Measurements from ENCODE around the gene AATF. TPM values are rescaled to one million over a fixed set of nuclear protein-coding genes. Genes with fewer than 3 reads are reported as not detected.

The AATF gene
- total RNA-seq, 4 donors from 2014 or later: 26.9 to 57.8 (median 35.4) TPM

DNA sequence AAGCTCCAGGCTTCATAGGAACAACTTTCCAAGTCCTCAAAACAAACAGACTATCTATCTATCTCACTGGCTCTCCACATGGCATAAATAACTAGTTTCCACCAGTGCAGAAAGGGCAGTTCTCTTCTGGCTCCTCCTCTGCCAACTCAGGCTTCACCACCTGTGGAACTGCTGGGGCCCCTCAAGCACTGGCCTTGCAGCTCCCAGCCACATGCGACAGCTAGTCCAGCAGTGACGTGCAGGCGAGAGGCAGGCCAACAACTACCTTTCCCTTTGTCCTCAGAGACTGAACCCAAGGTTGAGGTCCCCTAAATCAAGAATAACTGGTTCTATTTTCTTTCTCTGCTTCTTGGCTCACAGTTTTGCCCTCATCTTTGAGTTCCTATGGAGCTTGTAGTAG is 137.6 kb downstream of the AATF start:
- TF ChIP-seq POLR2A (IDR thresholded peaks at IDR 0.05) (no peak), CTCF (IDR thresholded peaks at IDR 0.05) (no peak)
- Histone ChIP-seq H3K9me3 (no peaks in the 10 kb centered on the region), H3K4me1 (peaks cover 0 to 5% (median 0%) of the 10 kb centered on the region in 4 donors), H3K27ac (no peak overlapping the region), H3K27me3 (no peaks in the 10 kb centered on the region), H3K36me3 (peaks cover 0 to 26% (median 0%) of the 10 kb centered on the region in 3 donors), H3K4me3 (no peak overlapping the region)
- DNase-seq: peak in 1 of 3 donors; percentile 13

GRCh38 chr17:37086948-37087347 is 138.2 kb downstream of the AATF start:
- peaks cover 0 to 26% (median 0%) of the 10 kb centered on the region in 3 donors for H3K36me3 ChIP-seq
- no peaks in the 10 kb centered on the region for H3K27me3 ChIP-seq
- H3K27ac ChIP-seq: no peak overlapping the region
- peak in 1 of 3 donors; percentile 21 for DNase-seq
- H3K9me3 ChIP-seq: no peaks in the 10 kb centered on the region
- H3K4me3 ChIP-seq: no peak overlapping the region
- H3K4me1 ChIP-seq: peaks cover 0 to 11% (median 1%) of the 10 kb centered on the region in 4 donors
- TF ChIP-seq POLR2A (IDR thresholded peaks at IDR 0.05): no peak
- no peak for TF ChIP-seq CTCF (IDR thresholded peaks at IDR 0.05)

GRCh38 chr17:37087683-37088082 is 138.9 kb downstream of the AATF start:
- TF ChIP-seq CTCF (IDR thresholded peaks at IDR 0.05) (no peak), POLR2A (IDR thresholded peaks at IDR 0.05) (no peak)
- DNase-seq: no peak
- H3K36me3 ChIP-seq: peaks cover 0 to 26% (median 0%) of the 10 kb centered on the region in 3 donors
- no peaks in the 10 kb centered on the region for H3K27me3 ChIP-seq
- no peak overlapping the region for H3K27ac ChIP-seq
- H3K4me1 ChIP-seq: peaks cover 0 to 11% (median 1%) of the 10 kb centered on the region in 4 donors
- no peaks in the 10 kb centered on the region for H3K9me3 ChIP-seq
- H3K4me3 ChIP-seq: no peak overlapping the region

- no peaks in the 10 kb centered on the region for H3K27me3 ChIP-seq
- no peaks in the 10 kb centered on the region for H3K9me3 ChIP-seq
- no peak for TF ChIP-seq POLR2A (IDR thresholded peaks at IDR 0.05)
- TF ChIP-seq CTCF (IDR thresholded peaks at IDR 0.05): no peak
- H3K27ac ChIP-seq: no peak overlapping the region
- peaks cover 0 to 11% (median 3%) of the 10 kb centered on the region in 4 donors for H3K4me1 ChIP-seq
- DNase-seq: no peak
- H3K4me3 ChIP-seq: no peak overlapping the region
- H3K36me3 ChIP-seq: peaks cover 0 to 26% (median 0%) of the 10 kb centered on the region in 3 donors
Measured at GRCh38 chr17:37088459-37088858, 139.7 kb downstream of the AATF start.

GRCh38 chr17:37088913-37089312 is 140.2 kb downstream of the AATF start:
- Histone ChIP-seq H3K4me1 (peaks cover 0 to 11% (median 3%) of the 10 kb centered on the region in 4 donors), H3K27me3 (no peaks in the 10 kb centered on the region), H3K27ac (peak overlapping the region in 1 of 4 donors; percentile 36), H3K9me3 (no peaks in the 10 kb centered on the region), H3K36me3 (peaks cover 0 to 26% (median 0%) of the 10 kb centered on the region in 3 donors), H3K4me3 (no peak overlapping the region)
- TF ChIP-seq CTCF (IDR thresholded peaks at IDR 0.05): peak in 1 of 6 experiments; percentile 9
- no peak for TF ChIP-seq POLR2A (IDR thresholded peaks at IDR 0.05)
- DNase-seq: no peak

All from Peyer's patch (tissue), 4 donors.